HCT116 (cell line): ENCODE measurements around the gene MTPN. TPM values are rescaled to one million over a fixed set of nuclear protein-coding genes. Genes with fewer than 3 reads are reported as not detected.

Experiments
- ATAC-seq: fragments of 200-7000 bp; cut with Tn5 transposase; 2 replicates; pipeline ENCODE4 v1.9.1; 2020; ENCODE audit warnings: mild to moderate bottlenecking, moderate library complexity
- BruUV-seq: library from RNA; stranded (reverse); fragments of 400-500 nt; replicated peaks from 2 replicates; lab custom pipeline; 2021; lab: Mats Ljungman, UMichigan
- CTCF ChIA-PET: fragments of 300-600 bp; sonication (Branson Sonifier 250); formaldehyde crosslinking; loops from one replicate; lab custom pipeline; 2021; ENCODE audit warnings: antibody characterized with exemption; lab: Charles Lee
- POLR2A ChIA-PET: fragments of 300-600, 350-600 bp; sonication (Branson Sonifier 250); formaldehyde crosslinking; loops from one replicate; lab custom pipeline; 2021; ENCODE audit warnings: antibody characterized with exemption; lab: Charles Lee
- RAD21 ChIA-PET, 2 experiments: fragments of 300-600 bp; sonication (Branson Sonifier 250); formaldehyde crosslinking; loops; one replicate each; lab custom pipeline; 2023; ENCODE audit warnings: low total read pairs in 2 of 2; ENCODE audit not compliant: uncharacterized antibody in 2 of 2, unreplicated experiment in 2 of 2, low non-redundant PET in 1 of 2; lab: Charles Lee
- DNase-seq: peaks from one replicate; pipeline ENCODE4 v3.0.0-alpha.2; 2010; ENCODE audit warnings: low read depth, low spot score
- H2AFZ ChIP-seq: fragments of 200-600 bp; shearing (Covaris generic), sonication (generic); 2 replicates; pipeline ENCODE4 v1.6.1; 2017; ENCODE audit warnings: low read depth, mixed run types, mixed read lengths, antibody characterized with exemption, low read length; ENCODE audit not compliant: poor library complexity, severe bottlenecking
- H3K27ac ChIP-seq: 2 replicates; pipeline ENCODE4 v1.5.1; 2012; ENCODE audit warnings: low read depth, low read length
- H3K27me3 ChIP-seq: fragments of 200-600 bp; sonication (generic); 2 replicates; pipeline ENCODE4 v1.6.1; 2016; ENCODE audit warnings: mixed run types, low read length, mixed read lengths; ENCODE audit not compliant: insufficient read depth
- H3K36me3 ChIP-seq, 2 experiments: fragments of 200-500 bp in 1 of 2; fragments of 200-600 bp in 1 of 2; sonication (Bioruptor generic) in 1 of 2; sonication (generic) in 1 of 2; 2 replicates each; pipeline versions ENCODE4 v1.5.1 to v1.6.1; 2014 to 2016; ENCODE audit warnings: low read length in 2 of 2, inconsistent platforms in 1 of 2, mixed read lengths in 1 of 2, mixed run types in 1 of 2; ENCODE audit not compliant: insufficient read depth in 2 of 2, control insufficient read depth in 1 of 2
- H3K4me1 ChIP-seq, 2 experiments: fragments of 200-600 bp in 1 of 2; sonication (generic) in 1 of 2; 2 replicates each; pipeline versions ENCODE4 v1.5.1 to v1.6.1; 2012 to 2017; ENCODE audit warnings: low read length in 2 of 2, inconsistent platforms in 1 of 2, mild to moderate bottlenecking in 1 of 2, mixed read lengths in 1 of 2, mixed run types in 1 of 2, moderate library complexity in 1 of 2; ENCODE audit not compliant: insufficient read depth in 2 of 2, control insufficient read depth in 1 of 2
- H3K4me2 ChIP-seq: fragments of 200-600 bp; sonication (generic); 2 replicates; pipeline ENCODE4 v1.6.1; 2017; ENCODE audit warnings: mixed run types, low read length, mixed read lengths
- H3K4me3 ChIP-seq, 2 experiments: fragments of 200-600 bp in 1 of 2; sonication (generic) in 1 of 2; replicated peaks in 1 of 2; 2 replicates each; pipeline ENCODE4 v1.5.1; 2011 to 2016; ENCODE audit warnings: low read length in 2 of 2, control low read depth in 1 of 2, low read depth in 1 of 2, mild to moderate bottlenecking in 1 of 2, mixed read lengths in 1 of 2, mixed run types in 1 of 2
- H3K79me2 ChIP-seq: fragments of 200-600 bp; sonication (generic); 2 replicates; pipeline ENCODE4 v1.6.1; 2017; ENCODE audit warnings: mild to moderate bottlenecking, mixed run types, low read length, moderate library complexity, mixed read lengths; ENCODE audit not compliant: insufficient read depth
- H3K9ac ChIP-seq: fragments of 200-600 bp; sonication (generic); 2 replicates; pipeline ENCODE4 v1.6.1; 2016; ENCODE audit warnings: low read length, mixed read lengths
- H3K9me2 ChIP-seq: fragments of 200-600 bp; sonication (generic), shearing (Covaris generic); 2 replicates; pipeline ENCODE4 v1.6.1; 2017; ENCODE audit warnings: mixed run types, mild to moderate bottlenecking, moderate library complexity; ENCODE audit not compliant: insufficient read depth
- H3K9me3 ChIP-seq, 2 experiments: fragments of 200-500 bp in 1 of 2; fragments of 200-600 bp in 1 of 2; sonication (Bioruptor generic) in 1 of 2; sonication (generic) in 1 of 2; 2 replicates each; pipeline ENCODE4 v1.6.1; 2014 to 2017; ENCODE audit warnings: low read length in 2 of 2, mixed read lengths in 2 of 2, inconsistent platforms in 1 of 2, low read depth in 1 of 2, mild to moderate bottlenecking in 1 of 2, mixed run types in 1 of 2, moderate library complexity in 1 of 2; ENCODE audit not compliant: control insufficient read depth in 1 of 2, insufficient read depth in 1 of 2
- H4K20me1 ChIP-seq: fragments of 200-600 bp; sonication (generic), shearing (Covaris generic); 2 replicates; pipeline ENCODE4 v1.6.1; 2017; ENCODE audit warnings: mixed run types, mild to moderate bottlenecking, moderate library complexity; ENCODE audit not compliant: insufficient read depth
- EGR1 ChIP-seq: IDR thresholded peaks from 2 replicates; pipeline ENCODE4 v1.6.1; 2012; ENCODE audit warnings: low read depth
- EZH2phosphoT487 ChIP-seq: fragments of 200-600 bp; IDR thresholded peaks from 2 replicates; pipeline ENCODE4 v1.6.1; 2018; ENCODE audit warnings: antibody characterized with exemption, borderline replicate concordance
- JUND ChIP-seq: IDR thresholded peaks from 2 replicates; pipeline ENCODE4 v1.6.1; 2012
- MAX ChIP-seq: IDR thresholded peaks from 2 replicates; pipeline ENCODE4 v1.6.1; 2012
- SP1 ChIP-seq: IDR thresholded peaks from 2 replicates; pipeline ENCODE4 v1.6.1; 2012; ENCODE audit warnings: low read depth
- SRF ChIP-seq: IDR thresholded peaks from 2 replicates; pipeline ENCODE4 v1.6.1; 2012; ENCODE audit warnings: low read depth
- TCF7L2 ChIP-seq: IDR thresholded peaks from 2 replicates; pipeline ENCODE4 v1.7.0; 2011; ENCODE audit warnings: borderline replicate concordance, inconsistent platforms; ENCODE audit not compliant: insufficient read depth, insufficient read length; ENCODE audit errors: extremely low read depth
- YY1 ChIP-seq: IDR thresholded peaks from 2 replicates; pipeline ENCODE4 v1.6.1; 2011; ENCODE audit warnings: low read length, low read depth, moderate library complexity, mild to moderate bottlenecking; ENCODE audit not compliant: insufficient replicate concordance; ENCODE audit errors: extremely low read depth
- ZBTB33 ChIP-seq: IDR thresholded peaks from 2 replicates; pipeline ENCODE4 v1.6.1; 2011; ENCODE audit warnings: mild to moderate bottlenecking, low read length, moderate library complexity; ENCODE audit not compliant: insufficient replicate concordance; ENCODE audit errors: extremely low read depth
- intact Hi-C: fragments of 100-400 bp; cut with micrococcal nuclease; formaldehyde crosslinking; loops from 2 replicates; pipeline ENCODE4 v1.10.0; 2022
- total RNA-seq: library from RNA; stranded (reverse); gene quantifications from one replicate; pipeline ENCODE4 v1.2.1, GENCODE V29; 2021; ENCODE audit not compliant: unreplicated experiment

Gene MTPN
- total RNA-seq, 1 experiment from 2014 or later, result 152 TPM

GRCh38 chr7:135900065-135900546, 77.1 kb downstream of the MTPN start (continued):
- TF ChIP-seq ZBTB33 (no peak), YY1 (no peak), EGR1 (no peak), JUND (no peak), EZH2phosphoT487 (no peak), SRF (no peak)

- ChIA-PET POLR2A (no interaction called here), CTCF (no interaction called here), RAD21 (no interaction called here)
- no peak for DNase-seq
- H3K27me3 ChIP-seq, result no peaks in the 10 kb centered on the region
- H3K4me2 ChIP-seq, result no peak overlapping the region
- H3K9me3 ChIP-seq, result no peaks in the 10 kb centered on the region
- no TSS peak for BruUV-seq
- H3K27ac ChIP-seq, result no peak overlapping the region
- no peak for TF ChIP-seq MAX
- TF ChIP-seq SP1, result no peak
- no peak for TF ChIP-seq TCF7L2
- no peak overlapping the region for H2AFZ ChIP-seq
- no peaks in the 10 kb centered on the region for H3K79me2 ChIP-seq
- no peaks in the 10 kb centered on the region for H4K20me1 ChIP-seq
- H3K4me3 ChIP-seq, result no peak overlapping the region
- intact Hi-C loops, result no loop called here
- no peak for ATAC-seq
- no peak overlapping the region for H3K9ac ChIP-seq
- no peaks in the 10 kb centered on the region for H3K9me2 ChIP-seq
- H3K4me1 ChIP-seq, result no peaks in the 10 kb centered on the region
- H3K36me3 ChIP-seq, result no peaks in the 10 kb centered on the region
These were observed 77.6 kb downstream of the MTPN start for GRCh38 chr7:135899458-135900064.
